ENCODE results near the gene UBE2G2. TPM values are rescaled to one million over a fixed set of nuclear protein-coding genes. Genes with fewer than 3 reads are reported as not detected.

Gene UBE2G2
- total RNA-seq, 1 experiment from 2014 or later = 121 TPM

DNA sequence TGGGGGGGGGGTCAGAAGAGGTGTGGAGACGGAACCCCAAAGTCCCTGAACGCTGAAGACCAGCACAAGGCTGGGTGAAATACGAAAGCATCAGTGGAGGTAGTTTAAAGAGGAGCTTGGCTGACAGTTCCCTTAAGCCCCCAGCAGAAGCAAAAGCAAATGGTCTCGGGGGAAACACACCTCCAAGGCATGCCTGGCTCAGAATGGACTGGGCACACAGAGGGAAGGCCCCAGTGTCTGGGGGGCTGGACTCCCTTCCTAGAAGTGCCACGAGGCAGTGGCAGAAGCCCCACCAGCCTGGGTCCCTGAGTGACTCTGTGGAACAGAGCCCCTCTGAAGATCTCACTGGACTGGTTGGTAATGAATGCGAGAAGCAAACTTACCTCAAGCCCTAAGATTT, 43.9 kb downstream of the UBE2G2 start:
- Histone ChIP-seq H2AFZ (ENCODE audit: low read length) (no peak overlapping the region), H4K8ac (replicated peaks; ENCODE audit: insufficient read length, low read depth, low read length) (no peak overlapping the region), H3K56ac (ENCODE audit: insufficient read length, low read depth, low read length) (no peak overlapping the region), H2BK5ac (ENCODE audit: insufficient read length, low read length) (no peak overlapping the region), H3K27me3 (ENCODE audit: insufficient read depth, low read length) (no peaks in the 10 kb centered on the region), H3K9ac (ENCODE audit: extremely low read depth, insufficient read length, low read length) (no peak overlapping the region), H2BK12ac (ENCODE audit: insufficient read length, low read depth, low read length) (no peak overlapping the region), H3T11ph (ENCODE audit: low read length) (no peak overlapping the region), H4K5ac (ENCODE audit: insufficient read length, low read depth, low read length) (no peak overlapping the region), H3K23ac (ENCODE audit: insufficient read length, low read depth, low read length) (no peak overlapping the region), H3K4me2 (ENCODE audit: insufficient read depth, insufficient read length, low read length) (no peak overlapping the region), H3K4me1 (ENCODE audit: insufficient read depth, low read length) (peaks cover 1% of the 10 kb centered on the region; the same call in 1 of the 2 replicates), H3K79me2 (ENCODE audit: insufficient read depth, low read length) (no peaks in the 10 kb centered on the region), H3K9me3 (ENCODE audit: control insufficient read depth, low read depth, low read length) (no peaks in the 10 kb centered on the region), H2BK15ac (ENCODE audit: low read depth, low read length) (no peak overlapping the region), H3K27ac (ENCODE audit: insufficient read length, low read depth, low read length) (no peak overlapping the region), H3K23me2 (ENCODE audit: insufficient read length, low read depth, low read length, poor library complexity, severe bottlenecking) (no peaks in the 10 kb centered on the region), H2BK120ac (ENCODE audit: low read depth, low read length, poor library complexity, severe bottlenecking) (no peak overlapping the region), H3K18ac (ENCODE audit: insufficient read length, low read depth, low read length) (no peak overlapping the region), H4K20me1 (ENCODE audit: control insufficient read depth, insufficient read depth, insufficient read length) (no peaks in the 10 kb centered on the region), H3K79me1 (ENCODE audit: insufficient read depth, low read depth, low read length, poor library complexity, severe bottlenecking) (no peaks in the 10 kb centered on the region), H2BK20ac (ENCODE audit: low read depth, low read length, poor library complexity, severe bottlenecking) (no peak overlapping the region), H4K91ac (ENCODE audit: insufficient read length, low read depth, low read length) (no peak overlapping the region), H2AK5ac (ENCODE audit: insufficient read length, low read length) (no peak overlapping the region), H3K14ac (ENCODE audit: insufficient read depth, low read length) (no peak overlapping the region), H3K4ac (ENCODE audit: low read depth, low read length) (no peak overlapping the region)
- H3K9me3 Mint-ChIP-seq = peaks cover 0 to 9% of the 10 kb centered on the region in 2 experiments; a peak in 4 of 5 replicates
- H3K27me3 Mint-ChIP-seq (ENCODE audit: low read depth) = peaks cover 14% of the 10 kb centered on the region
- no peak overlapping the region for H3K4me3 Mint-ChIP-seq
- DNase-seq = peak; percentile 15
- H3K36me3 Mint-ChIP-seq (ENCODE audit: insufficient read depth in 1 of 3, low read depth in 3 of 3) = peaks cover 3 to 15% (median 12%) of the 10 kb centered on the region in 3 experiments; a peak in 5 of 7 replicates
- H3K4me1 Mint-ChIP-seq = peaks cover 18 to 27% of the 10 kb centered on the region in 2 experiments
- no CpG with 5 or more reads among the region's 6 CpGs for WGBS (ENCODE audit: extremely low coverage, insufficient read length, low lambda C conversion rate)
- H3K27ac Mint-ChIP-seq = no peak overlapping the region
- TF ChIP-seq, protein P1, sequence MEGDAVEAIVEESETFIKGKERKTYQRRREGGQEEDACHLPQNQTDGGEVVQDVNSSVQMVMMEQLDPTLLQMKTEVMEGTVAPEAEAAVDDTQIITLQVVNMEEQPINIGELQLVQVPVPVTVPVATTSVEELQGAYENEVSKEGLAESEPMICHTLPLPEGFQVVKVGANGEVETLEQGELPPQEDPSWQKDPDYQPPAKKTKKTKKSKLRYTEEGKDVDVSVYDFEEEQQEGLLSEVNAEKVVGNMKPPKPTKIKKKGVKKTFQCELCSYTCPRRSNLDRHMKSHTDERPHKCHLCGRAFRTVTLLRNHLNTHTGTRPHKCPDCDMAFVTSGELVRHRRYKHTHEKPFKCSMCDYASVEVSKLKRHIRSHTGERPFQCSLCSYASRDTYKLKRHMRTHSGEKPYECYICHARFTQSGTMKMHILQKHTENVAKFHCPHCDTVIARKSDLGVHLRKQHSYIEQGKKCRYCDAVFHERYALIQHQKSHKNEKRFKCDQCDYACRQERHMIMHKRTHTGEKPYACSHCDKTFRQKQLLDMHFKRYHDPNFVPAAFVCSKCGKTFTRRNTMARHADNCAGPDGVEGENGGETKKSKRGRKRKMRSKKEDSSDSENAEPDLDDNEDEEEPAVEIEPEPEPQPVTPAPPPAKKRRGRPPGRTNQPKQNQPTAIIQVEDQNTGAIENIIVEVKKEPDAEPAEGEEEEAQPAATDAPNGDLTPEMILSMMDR (conservative IDR thresholded peaks at IDR 0.05) = no peak

Measured in H9 (cell line).